Heart right ventricle (tissue), 16 donors: ENCODE results near the gene RFX8. TPM values are rescaled to one million over a fixed set of nuclear protein-coding genes. Genes with fewer than 3 reads are reported as not detected.

Source experiments
- ATAC-seq, 8 donors: fragments of 200-7000 bp; cut with Tn5 transposase; one replicate each; pipeline ENCODE4 v1.9.1; 2020; ENCODE audit warnings: mild to moderate bottlenecking in 8 of 8, moderate library complexity in 8 of 8, moderate number of reproducible peaks in 1 of 8
- DNase-seq, 2 donors: peaks; one replicate each; pipeline ENCODE4 v3.0.0-alpha.2; 2020
- H3K27ac ChIP-seq, 10 donors: fragments of 200-600 bp; sonication (generic) in 2 of 10; one replicate each; pipeline versions ENCODE4 v1.5.0 to v1.8.0; 2020 to 2022; ENCODE audit warnings: mild to moderate bottlenecking in 3 of 10
- H3K27me3 ChIP-seq, 7 donors: fragments of 200-600 bp; one replicate each; pipeline ENCODE4 v1.8.0; 2021 to 2022; ENCODE audit warnings: mild to moderate bottlenecking in 2 of 7
- H3K36me3 ChIP-seq, 9 donors: fragments of 200-600 bp; sonication (generic) in 1 of 9; one replicate each; pipeline versions ENCODE4 v1.5.0 to v1.8.0; 2020 to 2022; ENCODE audit warnings: mild to moderate bottlenecking in 2 of 9
- H3K4me1 ChIP-seq, 9 donors: fragments of 200-600 bp; sonication (generic) in 1 of 9; one replicate each; pipeline versions ENCODE4 v1.5.0 to v1.8.0; 2020 to 2022; ENCODE audit warnings: mild to moderate bottlenecking in 4 of 9
- H3K4me3 ChIP-seq, 10 donors: fragments of 200-600 bp; sonication (generic) in 2 of 10; one replicate each; pipeline versions ENCODE4 v1.5.0 to v1.8.0; 2020 to 2022; ENCODE audit warnings: mild to moderate bottlenecking in 7 of 10, moderate library complexity in 2 of 10
- H3K9me3 ChIP-seq, 11 donors: fragments of 200-600 bp in 10 of 11; sonication (generic) in 2 of 11; one replicate each; pipeline versions ENCODE4 v1.5.0 to v1.8.0; 2013 to 2022; ENCODE audit warnings: mild to moderate bottlenecking in 2 of 11, control low read depth in 1 of 11, moderate library complexity in 1 of 11
- WGBS, 2 donors: extraction: QIAGEN DNeasy Blood & Tissue Kit; methylation state at CpG; one replicate each; pipeline ENCODE4 v1.1.7; 2013; ENCODE audit warnings: inconsistent platforms in 1 of 2; 5-methylcytosine and 5-hydroxymethylcytosine counted together
- intact Hi-C, 10 donors: fragments of 100-400 bp; cut with DNase I; formaldehyde crosslinking; loops; one replicate each; pipeline versions ENCODE4 v1.11.1 to v1.14.2; 2022
- polyA plus RNA-seq, 2 donors: library from polyadenylated mRNA; stranded (reverse); fragments of 200-250 nt; gene quantifications; one replicate each; pipeline ENCODE4 v1.2.3, GENCODE V29; 2013
- total RNA-seq, 10 donors: library from RNA; stranded (reverse); fragmentation: NEBNext Ultra II Directional in 3 of 10; extraction: Animal tissue kit (Norgen Biotek cat#: 25700) in 3 of 10; gene quantifications; one replicate each; pipeline versions ENCODE4 v1.2.1 to v1.2.4, GENCODE V29; 2021 to 2023
- TF ChIP-seq, protein P1 (sequence below), 9 donors: fragments of 200-600 bp; sonication (generic) in 2 of 9; IDR thresholded peaks; one replicate each; pipeline versions ENCODE4 v1.5.0 to v1.8.0; 2021 to 2022; ENCODE audit warnings: antibody characterized with exemption in 9 of 9, mild to moderate bottlenecking in 5 of 9, moderate library complexity in 1 of 9
- donor health status: Arrhythmogenic right ventricular cardiomyopathy.
- donor health status: ischemic (EF 13 %, LVEDD 7.1; RV severe dilation, severe dysfunction).
- donor health status: healthy with polysubstance abuse.
- donor health status: DM: no; HTN: yes; CAD: no.
- donor health status: DM: no; HTN: no; CAD: no.
- donor health status: ischemic (EF 25% LVEDD 6.9; RV normal size, moderate dysfunction).
- donor health status: ischemic (EF 25% LVEDD 5.7; RV mildly dilated, moderate dysfunction).
- donor health status: healthy.
- donor health status: DM: yes; HTN: yes; CAD: no.
- donor health status: Ischemic cardiomyopathy.
- donor health status: ischemic (EF 35%, LVEDD 5.7; RV mildly dilated, moderate dysfunction).
- donor health status: nonischemic (EF 11% LVEDD 7.7; RV severe dilation, severe dysfunction).
- donor health status: DM: yes; HTN: yes; CAD: no.
- donor health status: PGD.
- donor health status: ischemic (EF 29% LVEDD 5.4; RV normal size, mild dysfunction).
- donor health status: nonischemic (EF 23%, LVEDD 6.1; RV moderate dilation, normal function).

RFX8 gene
- total and polyA plus RNA-seq, 12 donors, result 0.15 to 0.44 (median 0.16) TPM; not detected in 5

DNA sequence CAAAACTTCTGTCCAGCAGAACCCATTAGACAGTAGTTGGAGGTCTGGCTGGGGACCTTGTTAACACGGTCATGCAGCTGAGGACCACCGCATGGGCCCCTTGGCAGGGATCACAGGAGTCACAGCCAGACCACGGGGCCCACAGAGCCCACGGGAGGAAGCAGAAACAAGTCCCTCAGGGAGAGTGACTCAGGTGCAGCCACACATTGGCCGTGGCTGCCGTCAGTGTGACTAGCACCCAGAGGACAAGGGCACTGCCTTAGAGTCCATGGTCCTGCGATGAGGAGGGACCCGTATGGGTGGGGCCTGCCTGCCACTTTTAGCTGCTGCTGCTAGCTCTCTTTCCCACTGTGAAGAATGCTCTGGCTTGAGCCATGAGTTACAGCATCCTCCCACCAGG lies 5.9 kb upstream of the RFX8 start:
- peaks cover 0 to 37% (median 0%) of the 10 kb centered on the region in 7 donors for H3K27me3 ChIP-seq
- H3K4me1 ChIP-seq, result peaks cover 0 to 5% (median 0%) of the 10 kb centered on the region in 9 donors
- WGBS, 2 donors, result 83 to 86% methylated on average over 8 of the region's 8 CpGs
- H3K9me3 ChIP-seq, result no peaks in the 10 kb centered on the region
- H3K36me3 ChIP-seq, result no peaks in the 10 kb centered on the region
- H3K27ac ChIP-seq, result no peak overlapping the region
- TF ChIP-seq, protein P1, sequence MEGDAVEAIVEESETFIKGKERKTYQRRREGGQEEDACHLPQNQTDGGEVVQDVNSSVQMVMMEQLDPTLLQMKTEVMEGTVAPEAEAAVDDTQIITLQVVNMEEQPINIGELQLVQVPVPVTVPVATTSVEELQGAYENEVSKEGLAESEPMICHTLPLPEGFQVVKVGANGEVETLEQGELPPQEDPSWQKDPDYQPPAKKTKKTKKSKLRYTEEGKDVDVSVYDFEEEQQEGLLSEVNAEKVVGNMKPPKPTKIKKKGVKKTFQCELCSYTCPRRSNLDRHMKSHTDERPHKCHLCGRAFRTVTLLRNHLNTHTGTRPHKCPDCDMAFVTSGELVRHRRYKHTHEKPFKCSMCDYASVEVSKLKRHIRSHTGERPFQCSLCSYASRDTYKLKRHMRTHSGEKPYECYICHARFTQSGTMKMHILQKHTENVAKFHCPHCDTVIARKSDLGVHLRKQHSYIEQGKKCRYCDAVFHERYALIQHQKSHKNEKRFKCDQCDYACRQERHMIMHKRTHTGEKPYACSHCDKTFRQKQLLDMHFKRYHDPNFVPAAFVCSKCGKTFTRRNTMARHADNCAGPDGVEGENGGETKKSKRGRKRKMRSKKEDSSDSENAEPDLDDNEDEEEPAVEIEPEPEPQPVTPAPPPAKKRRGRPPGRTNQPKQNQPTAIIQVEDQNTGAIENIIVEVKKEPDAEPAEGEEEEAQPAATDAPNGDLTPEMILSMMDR (IDR thresholded peaks at IDR 0.05), result no peak
- DNase-seq, result no peak
- no peak for ATAC-seq
- intact Hi-C loops, result no loop called here
- H3K4me3 ChIP-seq, result no peak overlapping the region

DNA sequence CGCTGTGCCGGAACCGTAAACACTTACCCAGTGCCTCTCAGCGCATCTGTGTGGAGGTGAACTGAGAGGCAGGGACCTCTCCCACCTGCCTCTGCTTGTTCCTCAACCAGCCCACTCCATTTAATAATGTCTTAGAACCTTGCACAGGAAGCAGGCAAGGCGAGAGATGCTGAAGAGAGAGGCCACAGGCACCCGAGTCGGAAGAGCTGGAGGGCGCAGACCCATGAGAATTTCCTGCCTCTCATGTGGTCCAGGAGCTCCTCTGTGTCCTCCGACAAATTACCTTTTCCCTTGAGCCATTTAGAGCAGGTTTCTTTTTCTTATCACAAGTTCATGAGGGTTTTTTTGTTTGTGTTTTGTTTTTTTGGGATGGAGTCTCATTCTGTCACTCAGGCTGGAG lies 4.9 kb upstream of the RFX8 start:
- Histone ChIP-seq H3K27me3 (peaks cover 0 to 44% (median 0%) of the 10 kb centered on the region in 7 donors), H3K9me3 (no peaks in the 10 kb centered on the region), H3K27ac (no peak overlapping the region), H3K4me1 (peaks cover 0 to 8% (median under 1%) of the 10 kb centered on the region in 9 donors), H3K36me3 (no peaks in the 10 kb centered on the region), H3K4me3 (no peak overlapping the region)
- intact Hi-C loops, result no loop called here
- TF ChIP-seq, protein P1 (IDR thresholded peaks at IDR 0.05), result no peak
- 92 to 94% methylated on average over 9 of the region's 9 CpGs for WGBS, 2 donors
- no peak for DNase-seq
- ATAC-seq, result no peak

DNA sequence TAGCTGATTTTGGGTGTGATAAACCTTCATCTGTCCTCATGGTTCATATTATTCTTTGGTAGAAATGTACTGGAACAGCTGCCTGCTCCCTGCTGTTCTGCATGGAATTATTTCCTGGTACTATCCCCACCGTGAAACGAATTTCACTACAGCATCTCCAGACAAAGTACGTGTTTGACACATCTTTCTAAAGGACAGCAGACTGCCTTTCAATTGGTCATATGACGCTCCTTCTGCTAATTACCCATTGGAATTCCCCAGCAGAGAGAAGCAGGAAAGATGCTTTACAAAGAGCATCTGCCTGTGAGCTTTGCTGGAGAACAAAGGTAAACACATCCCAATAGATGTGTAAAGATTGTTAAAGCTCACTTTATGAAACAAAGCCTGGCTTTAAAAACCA lies 4.4 kb upstream of the RFX8 start:
- DNase-seq, result no peak
- Histone ChIP-seq H3K4me1 (peaks cover 0 to 12% (median 5%) of the 10 kb centered on the region in 9 donors), H3K4me3 (no peak overlapping the region), H3K36me3 (no peaks in the 10 kb centered on the region), H3K27ac (no peak overlapping the region), H3K27me3 (peaks cover 0 to 49% (median 0%) of the 10 kb centered on the region in 7 donors), H3K9me3 (no peaks in the 10 kb centered on the region)
- 41 to 53% methylated on average over 4 of the region's 4 CpGs for WGBS, 2 donors
- intact Hi-C loops, result no loop called here
- TF ChIP-seq, protein P1 (IDR thresholded peaks at IDR 0.05), result no peak
- no peak for ATAC-seq

DNA sequence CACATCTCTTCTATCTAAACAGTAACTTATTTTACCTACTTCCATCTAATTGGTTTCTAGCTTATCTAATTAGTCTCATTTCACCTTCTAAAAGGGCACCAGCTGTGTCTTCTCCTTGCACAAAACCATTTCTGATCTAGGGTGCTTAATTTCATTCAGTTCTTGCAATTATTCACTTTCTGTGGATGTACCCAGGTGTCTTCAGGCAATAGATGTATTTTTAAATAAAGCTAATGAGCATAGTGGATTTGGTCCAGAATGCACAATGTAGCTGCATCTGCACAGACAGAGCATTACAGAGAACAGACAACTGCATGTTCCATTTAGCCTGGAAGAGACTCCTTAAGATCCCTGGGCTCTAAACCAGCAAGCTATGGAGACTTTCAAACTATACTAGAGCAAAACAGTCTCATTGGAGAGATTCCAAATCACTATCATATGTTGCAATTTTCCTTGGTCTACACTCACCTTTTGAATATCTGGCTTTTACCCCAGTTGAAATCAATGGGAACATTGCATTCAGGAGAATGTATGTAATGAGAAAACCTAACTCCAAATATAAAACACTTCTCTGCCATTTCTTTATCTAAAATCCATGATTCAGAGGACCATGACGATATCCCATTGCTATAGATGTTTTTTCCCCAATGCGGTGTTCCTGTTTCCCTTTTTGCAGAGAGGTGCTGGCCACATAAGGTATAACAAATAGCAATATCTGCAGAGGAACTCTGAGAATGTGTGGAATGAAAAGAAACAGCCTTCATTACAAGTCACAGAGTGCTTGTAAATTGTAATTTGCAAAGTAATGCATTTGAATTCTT lies 3.5 kb upstream of the RFX8 start:
- TF ChIP-seq, protein P1 (IDR thresholded peaks at IDR 0.05), result no peak
- Histone ChIP-seq H3K9me3 (no peaks in the 10 kb centered on the region), H3K27ac (no peak overlapping the region), H3K27me3 (peaks cover 0 to 58% (median 0%) of the 10 kb centered on the region in 7 donors), H3K4me1 (peaks cover 0 to 19% (median 11%) of the 10 kb centered on the region in 9 donors), H3K4me3 (no peak overlapping the region), H3K36me3 (no peaks in the 10 kb centered on the region)
- WGBS, 2 donors, result 74 to 75% methylated on average over 2 of the region's 2 CpGs
- no peak for DNase-seq
- intact Hi-C loops, result no loop called here
- ATAC-seq, result no peak
